GM19324 (cell line): Measurements from ENCODE around the gene HS1BP3.
A peak's percentile ranks its signal among the peaks of the same experiment; 100 is the strongest.

Experiments
- ATAC-seq: cut with Tn5 transposase; IDR thresholded peaks from one replicate; pipeline ENCODE4 v1.9.1; 2021; ENCODE audit warnings: mild to moderate bottlenecking, moderate library complexity; ENCODE audit not compliant: unreplicated experiment, low FRiP score

The HS1BP3 gene

GRCh38 chr2:20575935-20576597, 74.8 kb downstream of the HS1BP3 start:
- peak; percentile 2 for ATAC-seq

DNA sequence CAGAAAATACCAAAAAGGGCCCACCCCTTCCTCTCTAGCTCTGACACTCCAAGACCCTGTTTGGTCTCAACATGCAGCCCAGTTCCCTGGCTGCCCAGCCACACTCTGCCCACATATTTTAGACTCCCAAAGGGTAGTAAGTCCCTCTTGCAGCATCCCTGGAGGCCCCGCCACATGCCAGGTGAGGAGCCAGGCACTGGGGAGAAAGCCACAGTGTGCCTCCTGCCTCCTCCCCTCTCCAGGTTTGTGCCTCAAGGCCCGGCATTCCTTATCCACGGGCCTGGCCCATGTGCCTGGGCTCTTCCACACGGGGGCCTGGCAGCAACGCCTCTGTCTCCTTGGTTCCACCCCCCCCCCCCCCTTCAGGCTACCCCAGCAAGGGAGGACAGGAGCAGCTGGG, 75.5 kb downstream of the HS1BP3 start:
- ATAC-seq, result no peak

DNA sequence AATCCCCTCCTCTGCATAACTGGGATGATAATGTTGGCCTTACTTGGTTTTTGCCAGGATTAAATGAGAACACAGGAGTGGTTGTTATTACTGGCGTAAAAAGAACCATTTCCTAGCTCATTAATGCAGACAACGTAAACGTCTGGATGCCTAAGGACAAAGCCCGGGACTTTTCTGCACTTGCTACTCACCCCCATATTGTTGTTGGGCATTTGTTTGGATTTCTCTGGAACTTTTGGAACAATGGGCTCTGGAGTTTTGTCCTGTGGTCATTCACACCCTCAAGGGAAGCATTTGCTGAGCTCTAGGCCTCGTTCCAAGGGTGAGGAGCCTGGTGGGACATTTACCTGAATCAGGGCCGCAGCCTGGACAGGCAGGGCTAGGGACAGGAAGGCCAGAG, 76.0 kb downstream of the HS1BP3 start:
- no peak for ATAC-seq

GRCh38 chr2:20574423-20574911, 76.4 kb downstream of the HS1BP3 start:
- no peak for ATAC-seq

- ATAC-seq, result no peak
Observed at GRCh38 chr2:20573620-20574422, 77.1 kb downstream of the HS1BP3 start.

GRCh38 chr2:20572221-20572620, 78.7 kb downstream of the HS1BP3 start:
- no peak for ATAC-seq

DNA sequence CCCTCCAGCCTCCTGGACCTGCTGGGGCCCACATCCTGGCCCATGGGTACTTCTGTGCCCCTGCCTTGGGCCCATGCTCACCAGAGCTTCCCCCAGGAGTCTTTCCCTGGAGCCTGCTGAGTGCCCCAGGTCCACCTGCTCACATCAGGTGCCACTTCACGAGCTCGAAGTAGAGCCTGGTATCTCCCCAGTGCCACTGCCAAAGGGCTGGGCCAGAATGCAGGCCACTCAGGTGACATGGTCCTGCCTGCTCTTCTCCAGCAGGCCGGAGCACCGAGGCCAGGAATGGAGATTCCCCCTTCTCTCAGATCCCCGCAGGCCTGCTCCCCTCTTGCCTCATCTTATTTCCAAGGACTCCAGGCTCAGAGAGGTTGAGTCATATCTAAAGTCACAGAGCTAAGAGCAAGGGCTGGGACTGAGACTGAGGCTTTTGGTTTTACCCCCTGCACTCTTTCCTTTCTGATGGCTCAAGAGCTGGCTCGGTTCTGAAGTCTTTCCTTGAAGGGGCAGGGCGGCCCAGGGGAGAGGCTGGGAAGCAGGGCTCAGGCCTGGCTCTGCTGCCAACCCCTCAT, 79.2 kb downstream of the HS1BP3 start:
- ATAC-seq, result no peak

- ATAC-seq, result no peak
Observed at GRCh38 chr2:20571231-20571630, 79.7 kb downstream of the HS1BP3 start.

- ATAC-seq, result no peak
Observed at GRCh38 chr2:20570249-20570648, 80.6 kb downstream of the HS1BP3 start.

DNA sequence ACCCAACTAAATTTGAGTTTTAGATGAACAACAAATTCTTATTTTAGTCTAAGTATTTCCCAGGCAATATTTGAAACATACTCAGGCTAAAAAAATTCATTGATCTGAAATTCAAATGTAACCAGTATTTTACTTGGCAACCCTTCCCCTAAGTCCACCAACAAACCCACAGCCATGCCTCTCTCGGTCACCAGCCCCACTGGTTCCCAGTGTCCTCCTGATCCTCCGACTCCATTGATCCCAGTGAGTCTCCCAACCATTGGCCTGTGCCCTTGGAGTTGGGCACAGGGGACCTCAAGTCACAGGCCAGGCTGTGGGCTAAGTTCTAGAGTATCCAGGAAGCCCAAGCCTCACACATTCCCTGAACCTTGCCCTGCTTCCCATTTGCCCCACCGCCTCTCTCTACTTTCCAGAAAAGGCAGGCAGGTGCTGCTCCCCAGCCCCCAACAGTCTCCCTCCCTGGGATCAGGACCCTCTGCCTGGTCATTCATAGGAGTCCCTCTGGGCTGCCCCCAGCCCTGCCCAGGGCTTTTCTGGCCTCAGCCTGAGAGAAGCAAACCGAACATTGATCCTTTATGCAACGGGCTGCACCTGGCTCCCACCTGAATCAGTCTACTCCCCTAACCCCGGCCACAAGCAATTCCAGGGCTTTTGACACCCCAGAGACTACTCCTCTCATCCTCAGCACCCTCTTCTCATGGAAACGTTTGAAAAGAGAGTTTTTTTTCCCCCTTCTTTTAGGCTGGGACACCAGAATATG, 81.3 kb downstream of the HS1BP3 start:
- no peak for ATAC-seq

GRCh38 chr2:20568501-20569463, 82.1 kb downstream of the HS1BP3 start:
- no peak for ATAC-seq

DNA sequence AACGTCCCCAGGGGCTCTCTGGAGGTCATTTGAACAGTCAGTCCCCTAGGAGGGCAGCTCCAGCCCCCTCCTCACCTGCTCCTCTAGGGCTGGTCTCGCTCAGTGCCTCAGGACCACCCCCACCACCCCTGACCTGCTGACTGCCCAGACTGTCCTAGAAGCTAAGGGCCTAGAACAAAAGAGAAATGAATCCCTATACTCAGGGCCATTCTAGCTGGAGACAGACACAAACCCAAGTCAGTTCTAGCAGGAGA, 83.0 kb downstream of the HS1BP3 start:
- ATAC-seq, result no peak
